ENCODE results near the gene PACSIN2.

Gene PACSIN2

GRCh38 chr22:42855211-42855610, 159.7 kb downstream of the PACSIN2 start:
- FAIRE-seq = no peak

GRCh38 chr22:42848941-42849550, 165.9 kb downstream of the PACSIN2 start:
- no peak for FAIRE-seq

- no peak for FAIRE-seq
Observed at GRCh38 chr22:42847110-42847509, 167.8 kb downstream of the PACSIN2 start.

- FAIRE-seq = no peak
Observed at GRCh38 chr22:42844756-42845155, 170.2 kb downstream of the PACSIN2 start.

- FAIRE-seq = no peak
Observed at GRCh38 chr22:42842658-42843370, 172.1 kb downstream of the PACSIN2 start.

- FAIRE-seq = no peak
Observed at GRCh38 chr22:42841444-42841843, 173.5 kb downstream of the PACSIN2 start.

- no peak for FAIRE-seq
Observed at GRCh38 chr22:42837556-42837955, 177.4 kb downstream of the PACSIN2 start.

- no peak for FAIRE-seq
Observed at GRCh38 chr22:42836026-42836425, 178.9 kb downstream of the PACSIN2 start.

- no peak for FAIRE-seq
Observed at GRCh38 chr22:42834177-42834949, 180.6 kb downstream of the PACSIN2 start.

GRCh38 chr22:42833104-42833503, 181.8 kb downstream of the PACSIN2 start:
- FAIRE-seq = no peak

- no peak for FAIRE-seq
Observed at GRCh38 chr22:42831712-42832111, 183.2 kb downstream of the PACSIN2 start.

- no peak for FAIRE-seq
Observed at GRCh38 chr22:42830161-42830560, 184.8 kb downstream of the PACSIN2 start.

GRCh38 chr22:42829302-42829701, 185.6 kb downstream of the PACSIN2 start:
- no peak for FAIRE-seq

- FAIRE-seq = no peak
Observed at GRCh38 chr22:42825796-42826195, 189.2 kb downstream of the PACSIN2 start.

- FAIRE-seq = no peak
Observed at GRCh38 chr22:42821386-42821785, 193.6 kb downstream of the PACSIN2 start.

- FAIRE-seq = no peak
Observed at GRCh38 chr22:42820045-42820763, 194.7 kb downstream of the PACSIN2 start.

Data from A204.1 (cell line).